ENCODE measurements around the gene IL17REL. TPM values are rescaled to one million over a fixed set of nuclear protein-coding genes. Genes with fewer than 3 reads are reported as not detected.

The IL17REL gene
- total and polyA plus RNA-seq, 2 of the 13 experiments (the other 11 are each of a cell fraction or from before 2014, with no cell fraction given) = not detected

DNA sequence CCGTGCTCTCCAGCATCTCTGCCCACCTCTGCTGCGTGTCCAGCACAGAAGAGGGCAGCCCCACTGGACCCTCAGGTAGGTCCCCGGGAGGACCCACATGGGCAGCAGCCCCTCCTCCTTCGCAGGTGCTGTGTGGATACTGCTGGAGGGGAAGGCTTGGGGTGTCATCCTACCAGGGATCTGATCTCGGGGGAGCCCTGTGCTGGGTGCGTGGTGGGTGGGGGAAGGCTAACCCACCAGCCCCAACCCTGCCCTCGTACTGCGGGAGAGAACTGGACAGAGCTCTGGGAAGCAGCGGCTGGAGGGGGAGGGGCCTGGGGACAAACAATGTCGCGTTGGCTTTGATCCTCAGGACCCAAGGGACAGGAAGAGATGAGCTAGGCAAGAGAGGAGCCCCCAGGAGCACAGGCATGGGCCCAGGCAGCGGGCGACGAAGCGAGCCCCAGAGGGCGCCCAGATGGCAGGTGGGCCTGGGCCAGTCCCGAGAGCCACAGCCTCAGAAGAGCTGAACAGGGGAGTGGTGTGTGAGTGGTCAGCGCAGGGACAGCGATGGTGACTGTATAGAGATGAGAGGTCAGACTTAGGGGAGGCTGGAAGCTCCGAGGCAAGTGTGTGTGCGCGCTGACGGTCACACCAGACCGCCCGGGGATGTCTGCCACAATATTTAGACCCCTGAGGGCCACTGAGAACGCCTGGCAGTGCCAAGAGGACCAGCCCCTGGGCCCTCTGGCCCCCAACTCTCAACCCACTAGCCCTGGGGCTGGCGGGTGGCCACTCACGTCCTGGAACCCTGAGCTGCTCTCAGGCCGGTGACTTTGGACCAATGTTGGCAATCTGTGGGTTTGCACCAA lies 53.4 kb downstream of the IL17REL start (continued):
- TF ChIP-seq ZNF557 (CRISPR knock-in tag; IDR thresholded peaks at IDR 0.05) = 0 out of 2 replicates have a peak, but pooled peaks have one; percentile 38
- 0 out of 2 replicates have a peak, but pooled peaks have one; percentile 6 for TF ChIP-seq ZBTB38 (CRISPR knock-in tag; IDR thresholded peaks at IDR 0.05)
- TF ChIP-seq GPN1 (CRISPR knock-in tag; IDR thresholded peaks at IDR 0.05; ENCODE audit: borderline replicate concordance) = no peak
- TF ChIP-seq RXRB (CRISPR knock-in tag; IDR thresholded peaks at IDR 0.05; ENCODE audit: borderline replicate concordance) = 0 out of 2 replicates have a peak, but pooled peaks have one; percentile 47
- TF ChIP-seq YEATS4 (CRISPR knock-in tag; IDR thresholded peaks at IDR 0.05; ENCODE audit: borderline replicate concordance) = no peak
- peak; percentile 36; the same call in 1 of the 2 replicates for TF ChIP-seq SALL1 (CRISPR knock-in tag; IDR thresholded peaks at IDR 0.05)
- peak; percentile 91 for TF ChIP-seq PATZ1 (CRISPR knock-in tag; IDR thresholded peaks at IDR 0.05)
- TF ChIP-seq, protein P1, sequence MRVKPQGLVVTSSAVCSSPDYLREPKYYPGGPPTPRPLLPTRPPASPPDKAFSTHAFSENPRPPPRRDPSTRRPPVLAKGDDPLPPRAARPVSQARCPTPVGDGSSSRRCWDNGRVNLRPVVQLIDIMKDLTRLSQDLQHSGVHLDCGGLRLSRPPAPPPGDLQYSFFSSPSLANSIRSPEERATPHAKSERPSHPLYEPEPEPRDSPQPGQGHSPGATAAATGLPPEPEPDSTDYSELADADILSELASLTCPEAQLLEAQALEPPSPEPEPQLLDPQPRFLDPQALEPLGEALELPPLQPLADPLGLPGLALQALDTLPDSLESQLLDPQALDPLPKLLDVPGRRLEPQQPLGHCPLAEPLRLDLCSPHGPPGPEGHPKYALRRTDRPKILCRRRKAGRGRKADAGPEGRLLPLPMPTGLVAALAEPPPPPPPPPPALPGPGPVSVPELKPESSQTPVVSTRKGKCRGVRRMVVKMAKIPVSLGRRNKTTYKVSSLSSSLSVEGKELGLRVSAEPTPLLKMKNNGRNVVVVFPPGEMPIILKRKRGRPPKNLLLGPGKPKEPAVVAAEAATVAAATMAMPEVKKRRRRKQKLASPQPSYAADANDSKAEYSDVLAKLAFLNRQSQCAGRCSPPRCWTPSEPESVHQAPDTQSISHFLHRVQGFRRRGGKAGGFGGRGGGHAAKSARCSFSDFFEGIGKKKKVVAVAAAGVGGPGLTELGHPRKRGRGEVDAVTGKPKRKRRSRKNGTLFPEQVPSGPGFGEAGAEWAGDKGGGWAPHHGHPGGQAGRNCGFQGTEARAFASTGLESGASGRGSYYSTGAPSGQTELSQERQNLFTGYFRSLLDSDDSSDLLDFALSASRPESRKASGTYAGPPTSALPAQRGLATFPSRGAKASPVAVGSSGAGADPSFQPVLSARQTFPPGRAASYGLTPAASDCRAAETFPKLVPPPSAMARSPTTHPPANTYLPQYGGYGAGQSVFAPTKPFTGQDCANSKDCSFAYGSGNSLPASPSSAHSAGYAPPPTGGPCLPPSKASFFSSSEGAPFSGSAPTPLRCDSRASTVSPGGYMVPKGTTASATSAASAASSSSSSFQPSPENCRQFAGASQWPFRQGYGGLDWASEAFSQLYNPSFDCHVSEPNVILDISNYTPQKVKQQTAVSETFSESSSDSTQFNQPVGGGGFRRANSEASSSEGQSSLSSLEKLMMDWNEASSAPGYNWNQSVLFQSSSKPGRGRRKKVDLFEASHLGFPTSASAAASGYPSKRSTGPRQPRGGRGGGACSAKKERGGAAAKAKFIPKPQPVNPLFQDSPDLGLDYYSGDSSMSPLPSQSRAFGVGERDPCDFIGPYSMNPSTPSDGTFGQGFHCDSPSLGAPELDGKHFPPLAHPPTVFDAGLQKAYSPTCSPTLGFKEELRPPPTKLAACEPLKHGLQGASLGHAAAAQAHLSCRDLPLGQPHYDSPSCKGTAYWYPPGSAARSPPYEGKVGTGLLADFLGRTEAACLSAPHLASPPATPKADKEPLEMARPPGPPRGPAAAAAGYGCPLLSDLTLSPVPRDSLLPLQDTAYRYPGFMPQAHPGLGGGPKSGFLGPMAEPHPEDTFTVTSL (CRISPR knock-in tag; IDR thresholded peaks at IDR 0.05; ENCODE audit: borderline replicate concordance) = 0 out of 2 replicates have a peak, but pooled peaks have one; percentile 48

All from HepG2 (cell line).